H9 (cell line): ENCODE data around the gene COMT. TPM values are rescaled to one million over a fixed set of nuclear protein-coding genes. Genes with fewer than 3 reads are reported as not detected.

Experiments
- DNase-seq: peaks from one replicate; pipeline ENCODE4 v3.0.0-alpha.2; 2017
- H2AFZ ChIP-seq: one replicate; pipeline ENCODE4 v1.6.1; 2013; ENCODE audit warnings: mild to moderate bottlenecking, low read length, control low read depth, moderate library complexity
- H2AK5ac ChIP-seq: 2 replicates; pipeline ENCODE4 v1.6.1; 2013; ENCODE audit warnings: low read length, control low read depth, mixed read lengths; ENCODE audit not compliant: insufficient read length
- H2BK120ac ChIP-seq: one replicate; pipeline ENCODE4 v1.6.1; 2013; ENCODE audit warnings: low read depth, mild to moderate bottlenecking, low read length, control low read depth, inconsistent platforms; ENCODE audit not compliant: poor library complexity, severe bottlenecking
- H2BK12ac ChIP-seq: 2 replicates; pipeline ENCODE4 v1.6.1; 2013; ENCODE audit warnings: low read length, control low read depth, mixed read lengths, low read depth; ENCODE audit not compliant: insufficient read length
- H2BK15ac ChIP-seq: 2 replicates; pipeline ENCODE4 v1.6.1; 2013; ENCODE audit warnings: low read depth, low read length, control low read depth
- H2BK20ac ChIP-seq: one replicate; pipeline ENCODE4 v1.6.1; 2013; ENCODE audit warnings: low read depth, mild to moderate bottlenecking, low read length, control low read depth, inconsistent platforms; ENCODE audit not compliant: poor library complexity, severe bottlenecking
- H2BK5ac ChIP-seq: 2 replicates; pipeline ENCODE4 v1.6.1; 2013; ENCODE audit warnings: low read length, control low read depth, mixed read lengths; ENCODE audit not compliant: insufficient read length
- H3K14ac ChIP-seq: 2 replicates; pipeline ENCODE4 v1.6.1; 2013; ENCODE audit warnings: low read length, control low read depth; ENCODE audit not compliant: insufficient read depth
- H3K18ac ChIP-seq: 2 replicates; pipeline ENCODE4 v1.6.1; 2013; ENCODE audit warnings: low read depth, mild to moderate bottlenecking, mixed read lengths, low read length, control low read depth; ENCODE audit not compliant: insufficient read length
- H3K23ac ChIP-seq: 2 replicates; pipeline ENCODE4 v1.6.1; 2013; ENCODE audit warnings: low read length, control low read depth, mixed read lengths, low read depth; ENCODE audit not compliant: insufficient read length
- H3K23me2 ChIP-seq: 2 replicates; pipeline ENCODE4 v1.6.1; 2013; ENCODE audit warnings: low read depth, mild to moderate bottlenecking, mixed read lengths, low read length, control low read depth; ENCODE audit not compliant: insufficient read length, poor library complexity, severe bottlenecking
- H3K27ac ChIP-seq: 2 replicates; pipeline ENCODE4 v1.5.1; 2013; ENCODE audit warnings: low read length, control low read depth, mixed read lengths, low read depth; ENCODE audit not compliant: insufficient read length
- H3K27me3 ChIP-seq: 2 replicates; pipeline ENCODE4 v1.6.1; 2013; ENCODE audit warnings: low read length, control low read depth, inconsistent platforms; ENCODE audit not compliant: insufficient read depth
- H3K4ac ChIP-seq: 2 replicates; pipeline ENCODE4 v1.6.1; 2013; ENCODE audit warnings: low read depth, mild to moderate bottlenecking, control low read depth, inconsistent platforms, low read length, moderate library complexity
- H3K4me1 ChIP-seq: 2 replicates; pipeline ENCODE4 v1.6.1; 2013; ENCODE audit warnings: low read length, control low read depth, inconsistent platforms; ENCODE audit not compliant: insufficient read depth
- H3K4me2 ChIP-seq: 2 replicates; pipeline ENCODE4 v1.6.1; 2013; ENCODE audit warnings: low read length, control low read depth, mixed read lengths; ENCODE audit not compliant: insufficient read length, insufficient read depth
- H3K56ac ChIP-seq: 2 replicates; pipeline ENCODE4 v1.6.1; 2013; ENCODE audit warnings: low read depth, mild to moderate bottlenecking, mixed read lengths, low read length, control low read depth; ENCODE audit not compliant: insufficient read length
- H3K79me1 ChIP-seq: 2 replicates; pipeline ENCODE4 v1.6.1; 2013; ENCODE audit warnings: low read depth, mild to moderate bottlenecking, moderate library complexity, low read length, control low read depth, inconsistent platforms; ENCODE audit not compliant: insufficient read depth, poor library complexity, severe bottlenecking
- H3K79me2 ChIP-seq: 2 replicates; pipeline ENCODE4 v1.6.1; 2013; ENCODE audit warnings: low read length, control low read depth, inconsistent platforms; ENCODE audit not compliant: insufficient read depth
- H3K9ac ChIP-seq: 2 replicates; pipeline ENCODE4 v1.6.1; 2013; ENCODE audit warnings: low read length, control low read depth, mixed read lengths; ENCODE audit not compliant: insufficient read length; ENCODE audit errors: extremely low read depth
- H3K9me3 ChIP-seq: one replicate; pipeline ENCODE4 v1.6.1; 2013; ENCODE audit warnings: low read depth, low read length, inconsistent platforms; ENCODE audit not compliant: control insufficient read depth
- H3T11ph ChIP-seq: one replicate; pipeline ENCODE4 v1.6.1; 2013; ENCODE audit warnings: mild to moderate bottlenecking, low read length, control low read depth, inconsistent platforms
- H4K20me1 ChIP-seq: one replicate; pipeline ENCODE4 v1.6.1; 2013; ENCODE audit not compliant: control insufficient read depth, insufficient read length, insufficient read depth
- H4K5ac ChIP-seq: 2 replicates; pipeline ENCODE4 v1.6.1; 2013; ENCODE audit warnings: low read depth, mild to moderate bottlenecking, mixed read lengths, low read length, control low read depth; ENCODE audit not compliant: insufficient read length
- H4K8ac ChIP-seq: replicated peaks from 2 replicates; pipeline ENCODE4 v1.6.1; 2013; ENCODE audit warnings: low read length, control low read depth, mixed read lengths, low read depth; ENCODE audit not compliant: insufficient read length
- H4K91ac ChIP-seq: 2 replicates; pipeline ENCODE4 v1.6.1; 2013; ENCODE audit warnings: low read depth, mild to moderate bottlenecking, moderate library complexity, mixed read lengths, low read length, control low read depth; ENCODE audit not compliant: insufficient read length
- H3K27ac Mint-ChIP-seq, 3 experiments: 2 replicates in 2 of 3; 3 replicates in 1 of 3; pipeline ENCODE4 v1.8.0; 2020 to 2021; ENCODE audit warnings: mixed read lengths in 3 of 3, mild to moderate bottlenecking in 1 of 3, moderate library complexity in 1 of 3
- H3K27me3 Mint-ChIP-seq: 2 replicates; pipeline ENCODE4 v1.8.0; 2021; ENCODE audit warnings: low read depth, mild to moderate bottlenecking, moderate library complexity, mixed read lengths
- H3K36me3 Mint-ChIP-seq, 3 experiments: 2 replicates in 2 of 3; 3 replicates in 1 of 3; pipeline ENCODE4 v1.8.0; 2020 to 2021; ENCODE audit warnings: low read depth in 3 of 3, mixed read lengths in 3 of 3; ENCODE audit not compliant: insufficient read depth in 1 of 3
- H3K4me1 Mint-ChIP-seq, 2 experiments: 2 replicates each; pipeline ENCODE4 v1.8.0; 2020; ENCODE audit warnings: mixed read lengths in 2 of 2
- H3K4me3 Mint-ChIP-seq, 2 experiments: 2 replicates in 1 of 2; 3 replicates in 1 of 2; pipeline ENCODE4 v1.8.0; 2020 to 2021; ENCODE audit warnings: mild to moderate bottlenecking in 2 of 2, mixed read lengths in 2 of 2, moderate library complexity in 1 of 2
- H3K9me3 Mint-ChIP-seq, 2 experiments: 2 replicates in 1 of 2; 3 replicates in 1 of 2; pipeline ENCODE4 v1.8.0; 2020; ENCODE audit warnings: mild to moderate bottlenecking in 2 of 2, mixed read lengths in 2 of 2, moderate library complexity in 1 of 2
- WGBS: extraction: QIAGEN DNeasy Blood & Tissue Kit; methylation state at CpG from one replicate; pipeline ENCODE4 v1.1.7; 2013; ENCODE audit warnings: missing lambda C conversion rate, low lambda C conversion rate, mixed read lengths; ENCODE audit not compliant: insufficient read length; ENCODE audit errors: extremely low coverage; 5-methylcytosine and 5-hydroxymethylcytosine counted together
- total RNA-seq: library from RNA; stranded (reverse); gene quantifications from 2 replicates; pipeline ENCODE4 v1.2.1, GENCODE V29; 2021
- TF ChIP-seq, protein P1 (sequence below): fragments of 200-600 bp; sonication (generic); conservative IDR thresholded peaks from 3 replicates; pipeline ENCODE4 v1.8.0; 2021; ENCODE audit warnings: antibody characterized with exemption, mild to moderate bottlenecking

The COMT gene
- total RNA-seq, 1 experiment from 2014 or later: 42.2 TPM

GRCh38 chr22:19936513-19936912, 5.1 kb upstream of the COMT start:
- no peak overlapping the region for H2BK15ac ChIP-seq
- H3K36me3 Mint-ChIP-seq: peaks cover 13 to 27% (median 21%) of the 10 kb centered on the region in 3 experiments
- H3K27ac ChIP-seq: no peak overlapping the region
- H3K9me3 ChIP-seq: no peaks in the 10 kb centered on the region
- no peak overlapping the region for H3K56ac ChIP-seq
- no peak overlapping the region for H3K9ac ChIP-seq
- H3K4me3 Mint-ChIP-seq: no peak overlapping the region
- peaks cover 5% of the 10 kb centered on the region for H3K27me3 Mint-ChIP-seq
- H3K9me3 Mint-ChIP-seq: peaks cover 17 to 21% of the 10 kb centered on the region in 2 experiments
- H3K18ac ChIP-seq: no peak overlapping the region
- no peak for DNase-seq
- no peak overlapping the region for H3K27ac Mint-ChIP-seq
- no peak overlapping the region for H4K5ac ChIP-seq
- no peaks in the 10 kb centered on the region for H3K27me3 ChIP-seq
- H3K14ac ChIP-seq: no peak overlapping the region
- no peak overlapping the region for H3K4ac ChIP-seq
- H3T11ph ChIP-seq: no peak overlapping the region
- peaks cover 5 to 8% of the 10 kb centered on the region in 2 experiments; a peak in 1 of 4 replicates for H3K4me1 Mint-ChIP-seq
- H2BK5ac ChIP-seq: no peak overlapping the region
- no peak overlapping the region for H2BK120ac ChIP-seq
- no peak overlapping the region for H2AK5ac ChIP-seq
- no peaks in the 10 kb centered on the region for H3K4me1 ChIP-seq
- no peak overlapping the region for H4K8ac ChIP-seq
- no peak overlapping the region for H3K4me2 ChIP-seq
- H4K91ac ChIP-seq: no peak overlapping the region
- H2AFZ ChIP-seq: no peak overlapping the region
- no peak overlapping the region for H2BK12ac ChIP-seq
- H3K23ac ChIP-seq: no peak overlapping the region
- peaks cover 3% of the 10 kb centered on the region for H4K20me1 ChIP-seq
- TF ChIP-seq, protein P1, sequence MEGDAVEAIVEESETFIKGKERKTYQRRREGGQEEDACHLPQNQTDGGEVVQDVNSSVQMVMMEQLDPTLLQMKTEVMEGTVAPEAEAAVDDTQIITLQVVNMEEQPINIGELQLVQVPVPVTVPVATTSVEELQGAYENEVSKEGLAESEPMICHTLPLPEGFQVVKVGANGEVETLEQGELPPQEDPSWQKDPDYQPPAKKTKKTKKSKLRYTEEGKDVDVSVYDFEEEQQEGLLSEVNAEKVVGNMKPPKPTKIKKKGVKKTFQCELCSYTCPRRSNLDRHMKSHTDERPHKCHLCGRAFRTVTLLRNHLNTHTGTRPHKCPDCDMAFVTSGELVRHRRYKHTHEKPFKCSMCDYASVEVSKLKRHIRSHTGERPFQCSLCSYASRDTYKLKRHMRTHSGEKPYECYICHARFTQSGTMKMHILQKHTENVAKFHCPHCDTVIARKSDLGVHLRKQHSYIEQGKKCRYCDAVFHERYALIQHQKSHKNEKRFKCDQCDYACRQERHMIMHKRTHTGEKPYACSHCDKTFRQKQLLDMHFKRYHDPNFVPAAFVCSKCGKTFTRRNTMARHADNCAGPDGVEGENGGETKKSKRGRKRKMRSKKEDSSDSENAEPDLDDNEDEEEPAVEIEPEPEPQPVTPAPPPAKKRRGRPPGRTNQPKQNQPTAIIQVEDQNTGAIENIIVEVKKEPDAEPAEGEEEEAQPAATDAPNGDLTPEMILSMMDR: no peak
- no peaks in the 10 kb centered on the region for H3K79me1 ChIP-seq
- WGBS: no CpG with 5 or more reads among the region's 7 CpGs
- no peaks in the 10 kb centered on the region for H3K23me2 ChIP-seq
- H3K79me2 ChIP-seq: no peaks in the 10 kb centered on the region
- H2BK20ac ChIP-seq: no peak overlapping the region
